A549 treated with GW870086 at 1 μM for 4 hours (cell line): Measurements from ENCODE around the gene NCR1. TPM values are rescaled to one million over a fixed set of nuclear protein-coding genes. Genes with fewer than 3 reads are reported as not detected.

Source experiments
- total RNA-seq: library from RNA; stranded (reverse); fragments of 200-300 nt; extraction: Qiagen RNA extraction; gene quantifications from 5 replicates; pipeline ENCODE4 v1.2.3, GENCODE V29; 2022; ENCODE audit warnings: low read depth

NCR1 gene
- total RNA-seq = not detected in 5 replicates

DNA sequence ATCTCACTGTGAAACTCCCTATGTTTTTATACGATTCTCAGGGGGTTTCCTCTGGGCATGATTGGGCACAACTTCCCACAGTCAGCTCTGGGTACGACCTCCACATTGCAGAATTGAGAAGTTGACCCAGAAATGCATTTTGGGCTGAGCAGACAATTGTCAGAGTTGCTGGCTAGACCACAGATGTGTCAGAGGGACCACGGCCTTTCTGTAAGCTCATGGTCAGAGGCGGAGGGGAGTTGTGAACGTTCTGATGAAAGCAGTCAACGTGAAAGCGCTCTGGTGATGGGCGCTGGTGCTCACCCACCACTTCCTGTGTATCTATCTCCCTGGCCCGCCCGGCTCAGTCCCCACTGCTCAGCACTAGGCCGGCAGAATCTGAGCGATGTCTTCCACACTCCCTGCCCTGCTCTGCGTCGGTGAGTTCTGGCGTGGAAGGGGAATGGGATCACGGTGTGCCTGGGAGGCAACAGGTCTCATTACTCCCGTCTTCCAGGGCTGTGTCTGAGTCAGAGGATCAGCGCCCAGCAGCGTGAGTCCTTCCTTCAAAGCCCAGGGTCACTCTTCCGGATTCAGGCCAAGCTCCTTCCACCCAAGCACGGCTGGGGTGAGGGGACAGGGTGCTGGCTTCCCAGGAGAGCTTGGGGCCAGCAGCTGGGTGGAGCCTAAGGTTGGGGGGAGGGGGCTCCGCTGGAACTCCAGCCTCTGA, at the start of gene NCR1:
TSS of gene NCR1 (plus strand) at position 346 of the 709 bp plus-strand sequence. CDS start at position 386, 40 bp downstream.

DNA sequence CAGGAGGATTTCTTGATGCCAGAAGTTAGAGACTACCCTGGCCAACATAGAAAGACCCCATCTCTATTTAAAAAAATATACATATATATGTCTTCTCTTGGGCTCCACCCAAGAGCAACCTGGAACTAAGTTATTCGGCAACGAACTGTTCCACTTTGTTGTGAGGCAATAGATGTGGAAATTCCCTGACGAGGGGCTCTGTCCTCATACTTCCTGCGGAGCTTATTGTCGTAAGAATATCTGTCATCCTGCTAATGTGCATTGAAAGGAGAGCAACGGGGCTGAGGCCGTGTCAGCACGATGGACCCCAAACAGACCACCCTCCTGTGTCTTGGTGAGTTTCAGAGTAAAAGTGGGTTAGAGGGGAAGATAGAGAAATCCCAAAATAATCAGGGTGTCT, 32.0 kb upstream of the NCR1 start, which contains the start of gene FCAR:
TSS of gene FCAR (plus strand) at position 246 of the 400 bp plus-strand sequence. CDS start at position 301, 55 bp downstream.

GRCh38 chr19:54947381-54947780, 41.4 kb downstream of the NCR1 start, which contains the start of gene NLRP7:
Gene NLRP7 (minus strand): TSS chr19:54947530.

Other genes with a start within 250 kb of the NCR1 start
- gene LILRB4, start 243.2 kb upstream of the NCR1 start, total RNA-seq = not detected in 5 replicates
- gene KIR3DL3, start 181.7 kb upstream of the NCR1 start, total RNA-seq = not detected in 5 replicates
- not detected in 5 replicates for gene KIR2DL3, start 167.6 kb upstream of the NCR1 start, total RNA-seq
- not detected in 5 replicates for gene KIR2DL1, start 136.4 kb upstream of the NCR1 start, total RNA-seq
- gene KIR2DL4, start 102.5 kb upstream of the NCR1 start, total RNA-seq = not detected in 5 replicates
- not detected in 5 replicates for gene KIR3DL1, start 89.7 kb upstream of the NCR1 start, total RNA-seq
- gene KIR2DS4, start 73.5 kb upstream of the NCR1 start, total RNA-seq = not detected in 5 replicates
- not detected in 5 replicates for gene KIR3DL2, start 55.7 kb upstream of the NCR1 start, total RNA-seq
- not detected in 5 replicates for gene FCAR, start 31.9 kb upstream of the NCR1 start, total RNA-seq
- 0.07 TPM in 1 of 5 replicates, not detected in the others for gene NLRP7, start 41.4 kb downstream of the NCR1 start, total RNA-seq
- gene NLRP2, start 60.2 kb downstream of the NCR1 start, total RNA-seq = 24.3 to 27.0 TPM (median 26.5 TPM) in 5 replicates
- 0.08 to 0.22 TPM (median 0.17 TPM) in 4 of 5 replicates, not detected in the other for gene GP6, start 132.1 kb downstream of the NCR1 start, total RNA-seq
- 15.2 to 22.6 TPM (median 20.6 TPM) in 5 replicates for gene RDH13, start 157.0 kb downstream of the NCR1 start, total RNA-seq
- gene EPS8L1, start 169.7 kb downstream of the NCR1 start, total RNA-seq = 5.0 to 6.5 TPM (median 5.9 TPM) in 5 replicates
- gene PPP1R12C, start 211.5 kb downstream of the NCR1 start, total RNA-seq = 55.9 to 88.0 TPM (median 82.4 TPM) in 5 replicates
- gene TNNT1, start 243.1 kb downstream of the NCR1 start, total RNA-seq = 115 to 148 TPM (median 130 TPM) in 5 replicates